ENCODE results near the gene TKTL1.

- TF ChIP-seq EZH2 (IDR thresholded peaks at IDR 0.05; ENCODE audit: borderline replicate concordance): no peak
- TF ChIP-seq, protein P1, sequence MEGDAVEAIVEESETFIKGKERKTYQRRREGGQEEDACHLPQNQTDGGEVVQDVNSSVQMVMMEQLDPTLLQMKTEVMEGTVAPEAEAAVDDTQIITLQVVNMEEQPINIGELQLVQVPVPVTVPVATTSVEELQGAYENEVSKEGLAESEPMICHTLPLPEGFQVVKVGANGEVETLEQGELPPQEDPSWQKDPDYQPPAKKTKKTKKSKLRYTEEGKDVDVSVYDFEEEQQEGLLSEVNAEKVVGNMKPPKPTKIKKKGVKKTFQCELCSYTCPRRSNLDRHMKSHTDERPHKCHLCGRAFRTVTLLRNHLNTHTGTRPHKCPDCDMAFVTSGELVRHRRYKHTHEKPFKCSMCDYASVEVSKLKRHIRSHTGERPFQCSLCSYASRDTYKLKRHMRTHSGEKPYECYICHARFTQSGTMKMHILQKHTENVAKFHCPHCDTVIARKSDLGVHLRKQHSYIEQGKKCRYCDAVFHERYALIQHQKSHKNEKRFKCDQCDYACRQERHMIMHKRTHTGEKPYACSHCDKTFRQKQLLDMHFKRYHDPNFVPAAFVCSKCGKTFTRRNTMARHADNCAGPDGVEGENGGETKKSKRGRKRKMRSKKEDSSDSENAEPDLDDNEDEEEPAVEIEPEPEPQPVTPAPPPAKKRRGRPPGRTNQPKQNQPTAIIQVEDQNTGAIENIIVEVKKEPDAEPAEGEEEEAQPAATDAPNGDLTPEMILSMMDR (IDR thresholded peaks at IDR 0.05; ENCODE audit: poor library complexity): no peak
- no peak for TF ChIP-seq EZH2phosphoT487 (IDR thresholded peaks at IDR 0.05; ENCODE audit: low read depth, severe bottlenecking, unreplicated experiment)
Observed at GRCh38 chrX:154321594-154321993, 26.0 kb downstream of the TKTL1 start.
